ENCODE data around the gene CASP10.
"Not testable (repeated sequence)": the region's sequence is repeated elsewhere in the genome, so short reads cannot be mapped to it uniquely, and the experiment has no call there.

The CASP10 gene, protein sequence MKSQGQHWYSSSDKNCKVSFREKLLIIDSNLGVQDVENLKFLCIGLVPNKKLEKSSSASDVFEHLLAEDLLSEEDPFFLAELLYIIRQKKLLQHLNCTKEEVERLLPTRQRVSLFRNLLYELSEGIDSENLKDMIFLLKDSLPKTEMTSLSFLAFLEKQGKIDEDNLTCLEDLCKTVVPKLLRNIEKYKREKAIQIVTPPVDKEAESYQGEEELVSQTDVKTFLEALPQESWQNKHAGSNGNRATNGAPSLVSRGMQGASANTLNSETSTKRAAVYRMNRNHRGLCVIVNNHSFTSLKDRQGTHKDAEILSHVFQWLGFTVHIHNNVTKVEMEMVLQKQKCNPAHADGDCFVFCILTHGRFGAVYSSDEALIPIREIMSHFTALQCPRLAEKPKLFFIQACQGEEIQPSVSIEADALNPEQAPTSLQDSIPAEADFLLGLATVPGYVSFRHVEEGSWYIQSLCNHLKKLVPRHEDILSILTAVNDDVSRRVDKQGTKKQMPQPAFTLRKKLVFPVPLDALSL

DNA sequence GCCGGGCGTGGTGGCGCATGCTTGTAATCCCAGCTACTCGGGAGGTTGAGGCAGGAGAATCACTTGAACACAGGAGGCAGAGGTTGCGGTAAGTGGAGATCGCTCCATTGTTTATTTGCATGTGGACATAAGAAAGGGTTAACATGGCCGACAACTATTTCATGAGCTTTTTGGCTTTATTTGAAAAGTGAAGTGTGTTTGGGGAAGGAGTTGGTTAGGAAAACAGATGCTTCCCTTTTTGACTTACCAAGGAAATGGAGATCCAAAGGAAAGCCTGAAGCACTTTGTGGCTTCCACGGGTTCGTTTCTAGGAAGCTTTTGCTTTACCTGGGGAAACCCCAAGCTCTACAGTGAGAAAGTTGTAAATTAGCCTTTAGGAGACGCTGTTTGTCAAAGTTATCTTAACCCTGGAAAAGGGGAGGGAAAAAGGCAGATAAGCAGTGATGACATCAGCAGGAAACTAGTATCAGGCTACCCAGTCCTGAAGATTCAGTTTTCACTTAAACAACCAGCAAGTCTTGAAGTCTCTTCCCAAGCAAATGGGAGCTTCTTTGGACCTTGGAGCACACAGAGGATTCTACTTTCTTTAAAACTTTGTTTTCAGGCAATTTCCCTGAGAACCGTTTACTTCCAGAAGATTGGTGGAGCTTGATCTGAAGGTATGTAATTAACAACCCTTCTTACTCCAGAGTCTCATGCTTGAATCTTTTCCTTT lies at the start of gene CASP10:
Gene CASP10, plus strand, starts transcription at position 492 of the 715 bp plus-strand sequence. CDS start 2,637 bp downstream, outside the sequence.
- intact Hi-C loops (cut with DNase I) = no loop called here
- DNase-seq = no peak

DNA sequence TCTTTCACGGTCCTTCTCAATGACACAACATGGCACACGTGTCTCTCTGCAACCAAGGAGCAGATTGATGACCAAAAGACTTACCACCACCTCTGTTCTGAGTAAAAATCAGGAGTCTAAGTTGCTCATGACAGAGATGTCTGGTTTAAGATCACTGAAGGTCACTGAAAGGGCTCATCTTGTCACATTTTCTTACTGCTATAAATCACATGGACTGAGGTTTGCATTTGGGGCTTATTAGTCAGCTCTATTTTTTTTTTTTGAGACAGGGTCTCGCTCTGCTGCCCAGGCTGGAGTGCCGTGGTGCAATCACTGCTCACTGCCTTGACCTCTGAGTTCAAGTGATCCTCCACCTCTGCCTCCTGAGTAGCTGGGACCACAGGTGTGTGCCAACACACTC lies 47.6 kb upstream of the CASP10 start:
- intact Hi-C loops (cut with DNase I) = no loop called here

DNA sequence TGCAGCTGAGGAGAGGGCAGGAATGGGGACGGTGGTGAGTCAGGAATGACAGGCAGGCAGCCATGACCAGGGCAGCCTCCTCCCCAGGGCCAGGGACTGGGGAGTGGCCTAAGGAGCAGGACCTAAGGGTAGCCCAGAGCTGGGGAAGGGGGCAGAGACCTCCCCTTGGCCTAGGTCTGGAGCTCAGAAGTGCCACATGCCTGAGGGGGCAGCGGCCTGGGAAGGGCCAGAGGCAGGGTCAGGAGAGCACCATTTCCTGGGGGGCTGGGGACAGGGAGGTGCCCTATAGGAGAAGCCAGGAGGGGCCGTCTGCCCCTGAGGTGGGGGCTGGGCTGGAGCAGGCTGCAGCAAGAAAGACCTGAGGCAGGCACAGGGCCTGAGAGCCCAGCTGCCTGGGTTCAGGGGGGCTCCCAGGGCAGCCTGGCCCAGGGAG lies 46.0 kb upstream of the CASP10 start:
- no peak for DNase-seq
- intact Hi-C loops (cut with DNase I) = no loop called here

More for the DNA sequence above, 47.6 kb upstream of the CASP10 start:
- DNase-seq = no peak

DNA sequence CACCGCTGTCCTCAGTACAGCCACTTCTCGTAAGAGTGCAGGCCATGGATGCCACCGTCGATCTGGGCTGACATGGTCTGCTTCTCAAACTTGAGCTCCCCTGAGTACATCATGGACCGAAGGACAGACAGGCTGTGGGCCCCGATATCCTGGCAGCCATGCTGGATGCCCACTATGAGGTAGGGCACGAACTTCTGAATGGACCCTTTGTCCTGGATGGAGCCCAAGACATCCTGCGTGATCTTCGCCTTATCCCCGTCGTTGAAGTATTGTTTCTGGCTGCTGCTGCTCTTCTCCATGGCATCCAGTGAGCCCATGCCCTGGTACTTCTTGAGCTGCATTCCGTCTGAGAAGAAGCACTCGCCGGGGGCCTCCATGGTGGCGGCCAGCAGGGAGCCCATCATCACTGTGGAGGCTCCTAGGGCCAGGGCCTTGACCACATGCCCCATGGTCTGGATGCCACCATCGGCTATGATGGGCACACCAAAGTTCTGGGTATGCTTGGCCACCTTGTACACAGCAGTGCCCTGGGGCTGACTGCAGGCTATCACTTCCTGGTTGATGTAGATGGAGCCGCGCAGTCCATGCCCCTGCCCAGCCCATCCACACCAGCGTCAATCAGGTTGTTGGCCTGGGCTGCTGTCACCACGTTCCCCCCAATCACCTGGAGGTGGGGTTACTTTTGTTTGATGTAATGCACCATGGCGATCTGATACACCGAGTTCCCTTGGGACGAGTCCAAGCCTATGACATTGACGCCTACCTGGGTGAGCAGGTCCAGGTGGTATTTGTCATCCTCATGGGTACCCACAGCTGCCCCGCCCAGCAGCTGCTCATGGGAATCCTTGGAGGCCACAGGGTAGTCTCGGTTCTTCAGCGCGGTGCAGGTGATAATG lies 45.2 kb upstream of the CASP10 start:
- intact Hi-C loops (cut with DNase I) = no loop called here

DNA sequence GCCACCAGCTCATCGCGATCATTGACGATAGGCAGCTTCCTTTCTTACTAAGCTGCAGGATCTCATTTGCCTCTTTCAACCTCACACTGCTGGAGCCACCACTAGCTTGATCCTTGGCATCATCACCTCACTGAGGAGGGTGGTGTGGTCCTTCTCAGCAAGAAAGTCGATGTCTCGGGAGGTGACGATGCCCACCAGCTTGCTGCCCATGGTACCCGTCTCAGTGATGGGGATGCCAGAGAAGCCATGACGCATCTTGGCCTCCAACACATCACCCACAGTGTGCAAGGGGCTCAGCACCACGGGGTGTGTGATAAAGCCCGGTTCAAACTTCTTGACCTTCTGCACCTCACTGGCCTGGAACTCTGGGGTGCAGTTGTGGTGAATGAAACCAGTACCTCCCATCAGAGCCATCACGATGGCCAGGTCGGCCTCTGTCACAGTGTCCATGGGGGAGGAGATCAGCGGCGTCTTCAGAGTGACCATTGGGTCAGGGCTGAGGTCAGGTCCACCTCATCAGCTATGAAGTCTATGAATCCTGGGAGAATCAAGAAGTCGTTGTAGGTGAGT lies 44.5 kb upstream of the CASP10 start:
- DNase-seq = no peak
- intact Hi-C loops (cut with DNase I) = no loop called here

More for the DNA sequence above, 45.2 kb upstream of the CASP10 start:
- DNase-seq = no peak

DNA sequence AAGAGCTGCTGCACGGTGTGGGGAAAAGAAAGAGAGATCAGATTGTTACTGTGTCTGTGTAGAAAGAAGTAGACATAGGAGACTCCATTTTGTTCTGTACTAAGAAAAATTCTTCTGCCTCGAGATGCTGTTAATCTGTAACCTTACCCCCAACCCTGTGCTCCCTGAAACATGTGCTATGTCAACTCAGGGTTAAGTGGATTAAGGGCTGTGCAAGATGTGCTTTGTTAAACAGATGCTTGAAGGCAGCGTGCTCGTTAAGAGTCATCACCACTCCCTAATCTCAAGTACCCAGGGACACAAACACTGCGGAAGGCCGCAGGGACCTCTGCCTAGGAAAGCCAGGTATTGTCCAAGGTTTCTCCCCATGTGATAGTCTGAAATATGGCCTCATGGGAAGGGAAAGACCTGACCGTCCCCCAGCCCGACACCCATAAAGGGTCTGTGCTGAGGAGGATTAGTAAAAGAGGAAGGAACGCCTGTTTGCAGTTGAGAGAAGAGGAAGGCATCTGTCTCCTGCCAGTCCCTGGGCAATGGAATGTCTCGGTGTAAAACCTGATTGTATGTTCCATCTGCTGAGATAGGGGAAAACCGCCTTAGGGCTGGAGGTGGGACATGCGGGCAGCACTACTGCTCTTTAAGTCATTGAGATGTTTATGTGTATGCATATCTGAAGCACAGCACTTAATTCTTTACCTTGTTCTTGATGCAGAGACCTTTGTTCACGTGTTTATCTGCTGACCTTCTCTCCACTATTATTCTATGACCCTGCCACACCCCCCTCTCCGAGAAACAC lies 43.8 kb upstream of the CASP10 start:
- intact Hi-C loops (cut with DNase I) = not testable (repeated sequence)
- peak in 1 of 42 donors; percentile 6 for DNase-seq

DNA sequence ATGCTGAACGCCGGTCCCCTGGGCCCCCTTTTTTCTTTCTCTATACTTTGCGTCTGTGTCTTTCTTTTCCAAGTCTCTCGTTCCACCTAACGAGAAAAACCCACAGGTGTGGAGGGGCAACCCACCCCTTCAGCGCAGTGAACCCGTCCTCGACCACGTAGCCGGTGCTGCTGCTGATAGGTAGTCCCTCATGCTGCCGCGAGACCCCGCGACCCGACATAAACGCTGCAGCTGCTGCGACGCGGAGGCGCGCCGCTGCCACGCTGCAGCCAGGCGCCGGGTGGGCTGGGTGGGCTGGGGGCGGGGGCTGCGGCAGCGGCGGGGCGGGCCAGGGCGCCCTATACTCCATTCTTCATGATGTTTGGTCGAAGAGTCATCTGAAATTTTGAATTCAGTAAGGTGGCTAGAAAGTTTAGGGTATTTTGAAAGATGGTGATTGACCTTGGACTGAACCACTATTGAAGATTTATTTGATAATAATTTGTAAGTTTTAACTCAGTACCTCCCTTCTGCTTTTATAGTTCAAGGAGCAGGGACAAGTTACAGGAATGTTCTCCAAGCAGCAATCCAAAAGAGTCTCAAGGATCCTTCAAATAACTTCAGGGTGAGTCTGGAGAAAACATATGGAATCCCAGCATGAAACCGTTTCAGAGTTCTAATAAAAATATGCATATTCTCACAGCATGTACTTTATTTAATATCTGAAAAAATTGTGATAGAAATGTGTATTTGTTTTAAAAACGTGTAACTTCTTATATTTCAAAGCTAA lies 42.9 kb upstream of the CASP10 start:
- DNase-seq = no peak
- intact Hi-C loops (cut with DNase I) = no loop called here

DNA sequence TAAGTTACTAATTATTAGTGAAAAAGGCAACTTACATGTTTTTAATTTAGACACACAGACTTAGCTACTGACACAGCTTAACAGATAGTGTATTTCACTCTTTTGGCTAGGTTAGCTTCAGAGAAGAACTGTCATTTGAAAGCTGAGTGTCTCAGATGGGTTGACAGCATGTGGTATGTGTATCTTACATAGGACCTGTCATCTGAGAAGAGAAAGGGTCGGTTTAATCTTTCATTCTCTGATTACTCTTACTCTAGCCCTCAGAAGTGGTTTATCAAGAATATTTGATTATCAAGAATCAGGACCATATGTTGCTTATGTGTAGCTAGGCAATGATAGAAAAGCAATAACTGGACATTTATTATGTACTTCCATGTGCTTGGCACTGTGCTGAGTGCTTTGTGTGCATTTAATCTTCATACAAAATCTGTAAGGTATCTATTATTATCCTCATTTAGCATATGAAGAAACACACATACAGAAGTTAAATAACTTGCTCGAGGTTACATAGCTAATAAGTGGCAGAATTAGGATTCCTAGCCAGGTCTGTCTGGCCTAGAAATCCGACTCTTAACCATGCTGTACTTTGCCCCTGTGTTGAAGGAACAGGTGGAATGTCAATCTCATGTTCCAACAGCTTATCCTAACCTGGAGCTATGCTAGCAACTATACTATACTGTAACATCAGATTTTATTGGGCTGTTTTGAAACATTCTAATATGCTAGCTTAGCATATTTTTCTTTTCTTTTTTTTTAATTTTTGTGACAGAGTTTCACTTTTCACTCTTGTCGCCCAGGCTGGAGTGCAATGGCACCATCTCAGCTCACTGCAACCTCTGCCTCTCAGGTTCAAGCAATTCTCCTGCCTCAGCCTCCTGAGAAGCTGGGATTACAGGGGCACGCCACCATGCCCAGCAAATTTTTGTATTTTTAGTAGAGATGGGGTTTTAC lies 38.6 kb upstream of the CASP10 start:
- DNase-seq = no peak
- intact Hi-C loops (cut with DNase I) = no loop called here

DNA sequence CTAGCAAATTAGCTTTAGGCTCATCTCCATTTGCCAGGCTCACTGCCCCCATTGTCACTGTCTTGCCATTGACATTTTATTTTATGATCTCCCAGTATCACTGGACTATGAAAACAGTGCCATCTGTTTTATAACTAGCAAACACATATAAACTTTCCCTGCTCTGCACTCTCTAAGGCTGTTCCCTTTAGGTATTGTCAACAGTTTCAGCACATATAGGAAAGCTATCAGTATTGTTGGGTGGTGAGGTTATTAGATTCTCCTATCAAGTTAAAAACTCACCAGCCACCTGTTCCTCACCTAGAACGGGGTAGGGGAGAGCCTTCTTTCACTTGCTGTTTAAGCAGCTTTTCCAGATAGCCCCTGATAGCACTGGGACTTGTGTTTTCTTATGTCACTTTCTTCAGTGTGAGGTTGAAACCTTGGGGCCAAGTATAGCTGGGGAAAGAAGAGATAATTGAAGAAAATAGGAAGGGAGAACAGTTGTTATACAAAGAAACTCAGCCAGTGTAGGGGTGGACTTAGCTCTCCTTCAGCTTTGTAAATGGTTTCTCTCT lies 34.4 kb upstream of the CASP10 start:
- no peak for DNase-seq

DNA sequence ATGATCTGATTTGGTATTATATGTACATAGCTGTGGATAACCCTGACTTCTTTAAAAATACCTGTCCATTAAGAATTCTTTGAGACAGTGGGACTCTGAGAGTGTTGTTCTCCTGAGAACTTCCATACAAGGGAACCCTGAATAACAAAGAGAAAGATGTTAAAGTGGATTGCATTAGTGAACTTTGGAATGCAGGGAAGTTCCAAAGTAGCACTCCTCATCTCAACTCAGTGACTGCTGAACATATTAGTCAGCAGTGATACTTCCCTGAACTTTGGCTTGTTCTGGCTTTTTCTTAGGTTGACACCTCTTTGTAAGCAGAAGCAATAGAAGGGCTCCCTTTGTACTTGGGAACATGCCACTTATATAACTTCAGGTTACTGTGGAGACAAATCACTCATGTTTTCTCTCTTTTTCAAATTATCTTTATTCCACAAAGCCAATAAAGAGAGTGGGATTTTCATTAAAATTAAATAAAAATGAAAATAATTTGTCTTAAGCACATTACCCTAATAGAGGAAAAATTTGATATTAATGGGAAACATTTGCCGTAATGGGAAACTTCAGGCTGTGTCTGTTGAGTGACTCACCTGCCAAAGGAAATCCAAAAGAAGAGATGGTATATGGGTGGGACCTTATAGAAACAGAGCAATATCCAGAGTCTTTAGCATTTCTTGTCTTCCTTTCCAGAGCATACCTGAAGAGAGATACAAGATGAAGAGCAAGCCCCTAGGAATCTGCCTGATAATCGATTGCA lies 33.7 kb upstream of the CASP10 start:
- intact Hi-C loops (cut with DNase I) = no loop called here
- peak in 2 of 42 donors; percentile 27 to 30 for DNase-seq

More for the DNA sequence above, 34.4 kb upstream of the CASP10 start:
- intact Hi-C loops (cut with DNase I) = no loop called here

DNA sequence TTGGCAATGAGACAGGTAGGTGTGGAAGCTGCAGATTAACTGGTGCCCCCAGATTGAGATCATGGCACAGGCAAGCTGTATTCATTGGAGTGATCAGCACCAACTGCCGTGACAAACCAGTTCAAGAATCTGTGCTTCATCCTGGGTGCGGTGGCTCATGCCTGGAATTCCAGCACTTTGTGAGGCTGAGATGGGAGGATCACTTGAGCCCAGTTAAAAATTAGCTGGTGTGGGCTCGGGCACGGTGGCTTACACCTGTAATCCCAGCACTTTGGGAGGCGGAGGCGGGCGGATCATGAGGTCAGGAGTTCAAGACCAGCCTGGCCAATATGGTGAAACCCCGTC lies 33.1 kb upstream of the CASP10 start:
- not testable (repeated sequence) for DNase-seq
- intact Hi-C loops (cut with DNase I) = loop anchor here (10.0 kb wide), 1 partner anchor 75 kb away; the partner anchor contains the start of genes HYCC2 and NDUFB3

DNA sequence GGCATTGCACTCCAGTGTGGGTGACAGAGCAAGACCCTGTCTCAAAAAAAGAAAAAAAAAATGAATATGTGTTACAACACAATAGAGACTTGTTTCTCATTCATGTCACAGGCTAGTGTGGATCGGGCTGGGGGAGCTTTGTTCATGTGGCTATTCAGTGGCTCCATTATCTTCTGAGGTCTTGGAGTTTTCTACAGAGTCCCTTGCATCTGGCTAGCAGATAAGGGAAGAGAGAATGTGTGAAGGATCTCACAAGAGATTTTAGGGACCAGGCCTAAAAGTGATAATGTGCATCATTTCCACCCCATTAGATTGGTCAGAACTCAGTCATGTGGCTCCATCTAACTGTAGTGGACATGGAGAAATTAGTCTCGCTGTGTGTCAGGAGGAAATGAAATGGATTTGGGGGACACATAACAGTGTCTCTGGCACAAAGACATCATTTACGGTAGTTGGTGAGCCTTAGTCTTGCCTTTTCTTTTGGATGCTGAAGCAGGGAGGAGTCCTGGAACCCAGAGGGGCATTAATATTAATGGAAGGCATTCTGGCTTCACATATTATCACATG lies 32.4 kb upstream of the CASP10 start:
- intact Hi-C loops (cut with DNase I) = loop anchor here (10.0 kb wide), 1 partner anchor 76 kb away; the partner anchor contains the start of genes HYCC2 and NDUFB3
- no peak for DNase-seq

DNA sequence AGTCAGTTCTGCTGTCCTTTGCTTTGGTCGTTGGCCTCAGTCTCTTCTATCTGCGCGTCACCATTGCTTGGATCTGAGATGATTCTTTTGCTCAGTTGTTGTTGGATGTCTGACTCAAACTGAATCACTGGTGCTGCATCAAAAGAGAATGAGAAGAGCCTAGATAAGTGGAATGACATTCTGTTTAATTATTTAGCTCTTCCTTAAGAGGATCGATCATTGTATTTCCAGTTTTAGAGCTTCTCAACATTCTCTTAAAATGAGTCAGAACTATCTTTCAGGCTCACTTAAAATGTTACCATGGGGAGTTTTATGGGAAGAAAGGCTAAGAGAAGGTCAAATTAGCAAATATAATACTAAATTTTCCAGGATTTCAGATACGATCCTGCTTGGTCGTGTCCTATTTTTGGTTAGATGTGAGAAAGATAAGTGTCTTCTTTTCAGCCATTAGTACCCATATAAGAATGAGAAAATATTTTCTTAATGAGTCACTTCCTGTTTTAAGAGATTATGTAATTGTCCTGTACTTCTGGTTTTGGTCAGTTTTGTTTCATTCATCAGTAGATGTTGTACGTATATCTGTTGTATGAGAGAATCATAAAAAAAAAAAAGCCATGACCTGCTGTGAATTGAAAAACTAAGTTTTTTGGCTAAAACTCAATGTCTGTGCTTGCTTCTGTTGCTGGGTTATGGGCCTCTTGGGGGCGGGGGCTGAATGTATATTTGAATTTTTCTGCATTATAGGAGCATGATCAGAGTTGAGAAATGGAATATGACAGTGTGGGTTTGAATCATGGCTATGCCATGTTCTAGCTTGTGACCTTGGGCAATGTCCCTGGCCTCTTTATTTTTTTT lies 31.6 kb upstream of the CASP10 start:
- intact Hi-C loops (cut with DNase I) = loop anchor here (10.0 kb wide), 1 partner anchor 77 kb away; the partner anchor contains the start of genes HYCC2 and NDUFB3
- DNase-seq = no peak

DNA sequence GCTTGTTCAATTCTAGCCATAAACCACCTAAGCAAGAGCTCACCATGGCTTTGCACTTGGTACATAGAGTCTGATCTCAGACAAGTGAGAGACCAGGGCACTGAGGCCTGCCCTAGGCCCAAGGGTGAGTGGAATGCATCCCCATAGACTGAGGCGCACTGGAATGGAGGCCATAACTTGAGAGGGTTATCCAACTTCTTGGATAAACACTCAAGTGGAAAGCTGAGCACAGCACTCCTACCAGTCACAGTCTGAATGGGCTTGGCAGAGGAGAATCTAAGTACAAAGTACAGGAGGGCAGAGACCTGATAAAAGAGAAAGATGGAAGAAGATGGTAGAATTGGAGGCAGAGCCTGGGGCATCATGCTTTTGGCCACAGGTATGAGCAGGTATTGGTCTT lies 30.4 kb upstream of the CASP10 start:
- no peak for DNase-seq
- intact Hi-C loops (cut with DNase I) = loop anchor here (10.0 kb wide), 1 partner anchor 78 kb away; the partner anchor contains the start of genes HYCC2 and NDUFB3
